Suppressor macrophage treated with lipopolysaccharide for 1 hour (primary cell): Measurements from ENCODE around the gene ZSCAN5A.
"Not testable (repeated sequence)": the region's sequence is repeated elsewhere in the genome, so short reads cannot be mapped to it uniquely, and the experiment has no call there.

ENCODE experiments used
- DNase-seq, 3 donors: peaks; one replicate each; pipeline ENCODE4 v3.0.0-alpha.2; 2020 to 2022

ZSCAN5A gene

GRCh38 chr19:56314381-56315076, at the start of gene ZSCAN5A:
Gene ZSCAN5A (minus strand): TSS chr19:56314839. CDS start chr19:56225046, 89,793 bp downstream.
- peak; percentile 95 to 99 (median 99) for DNase-seq

GRCh38 chr19:56360841-56361240, 46.2 kb upstream of the ZSCAN5A start:
- no peak for DNase-seq

GRCh38 chr19:56356944-56357343, 42.3 kb upstream of the ZSCAN5A start:
- DNase-seq, result no peak

- no peak for DNase-seq
Measured at GRCh38 chr19:56355517-56355916, 40.9 kb upstream of the ZSCAN5A start.

- no peak for DNase-seq
Measured at GRCh38 chr19:56351208-56351607, 36.6 kb upstream of the ZSCAN5A start.

GRCh38 chr19:56350416-56351045, 35.9 kb upstream of the ZSCAN5A start:
- DNase-seq, result peak; percentile 73 to 81 (median 77)

GRCh38 chr19:56348289-56348877, 33.7 kb upstream of the ZSCAN5A start:
- peak in 2 of 3 donors; percentile 39 to 43 for DNase-seq

GRCh38 chr19:56347163-56347778, 32.6 kb upstream of the ZSCAN5A start:
- no peak for DNase-seq

- DNase-seq, result no peak
Measured at GRCh38 chr19:56341948-56342347, 27.3 kb upstream of the ZSCAN5A start.

- not testable (repeated sequence) for DNase-seq
Measured at GRCh38 chr19:56339031-56339430, 24.4 kb upstream of the ZSCAN5A start.

GRCh38 chr19:56337077-56337476, 22.4 kb upstream of the ZSCAN5A start:
- DNase-seq, result not testable (repeated sequence)

- not testable (repeated sequence) for DNase-seq
Measured at GRCh38 chr19:56335371-56335770, 20.7 kb upstream of the ZSCAN5A start.

GRCh38 chr19:56333506-56333905, 18.9 kb upstream of the ZSCAN5A start:
- DNase-seq, result peak; percentile 78 to 88 (median 85)

- DNase-seq, result no peak
Measured at GRCh38 chr19:56332695-56333094, 18.1 kb upstream of the ZSCAN5A start.

GRCh38 chr19:56324436-56324835, 9.8 kb upstream of the ZSCAN5A start:
- DNase-seq, result peak; percentile 58 to 77 (median 64)

GRCh38 chr19:56321989-56322440, 7.4 kb upstream of the ZSCAN5A start:
- DNase-seq, result peak; percentile 60 to 72 (median 70)

- no peak for DNase-seq
Measured at GRCh38 chr19:56321254-56321988, 6.8 kb upstream of the ZSCAN5A start.

GRCh38 chr19:56319991-56320390, 5.4 kb upstream of the ZSCAN5A start:
- peak; percentile 22 to 61 (median 54) for DNase-seq

GRCh38 chr19:56317749-56318148, 3.1 kb upstream of the ZSCAN5A start:
- no peak for DNase-seq

- no peak for DNase-seq
Measured at GRCh38 chr19:56316728-56317127, 2.1 kb upstream of the ZSCAN5A start.

GRCh38 chr19:56315077-56315828, 614 bp upstream of the ZSCAN5A start:
- peak; percentile 96 to 98 (median 98) for DNase-seq

- peak in 1 of 3 donors; percentile 30 for DNase-seq
Measured at GRCh38 chr19:56314018-56314380, 640 bp downstream of the ZSCAN5A start.
